PFSK-1 (cell line): ENCODE results near the gene SCAF4.

Experiments used
- FOXP2 ChIP-seq: optimal IDR thresholded peaks from 2 replicates; pipeline ENCODE3; 2011; ENCODE audit warnings: borderline replicate concordance, control low read depth, inconsistent platforms; ENCODE audit not compliant: insufficient read depth; ENCODE audit errors: extremely low read length, extremely low read depth
- POLR2AphosphoS5 ChIP-seq: IDR thresholded peaks from 2 replicates; pipeline ENCODE4 v1.6.1; 2012; ENCODE audit warnings: low read depth, mild to moderate bottlenecking, control low read depth, low read length, moderate library complexity
- SIN3A ChIP-seq: IDR thresholded peaks from 2 replicates; pipeline ENCODE4 v1.6.1; 2012; ENCODE audit warnings: mild to moderate bottlenecking, low read length, moderate library complexity, borderline replicate concordance; ENCODE audit not compliant: insufficient read depth
- TAF1 ChIP-seq: IDR thresholded peaks from 2 replicates; pipeline ENCODE4 v1.6.1; 2012; ENCODE audit warnings: low read length, control low read depth, borderline replicate concordance; ENCODE audit not compliant: insufficient read depth
- TF ChIP-seq, protein P1 (sequence below), 2 experiments: IDR thresholded peaks; 2 replicates each; pipeline versions ENCODE4 v1.6.1 to v1.8.0; 2011 to 2012; ENCODE audit warnings: low read depth in 2 of 2, low read length in 2 of 2, control low read depth in 1 of 2, inconsistent platforms in 1 of 2, mild to moderate bottlenecking in 1 of 2, moderate library complexity in 1 of 2; ENCODE audit not compliant: insufficient read depth in 1 of 2

DNA sequence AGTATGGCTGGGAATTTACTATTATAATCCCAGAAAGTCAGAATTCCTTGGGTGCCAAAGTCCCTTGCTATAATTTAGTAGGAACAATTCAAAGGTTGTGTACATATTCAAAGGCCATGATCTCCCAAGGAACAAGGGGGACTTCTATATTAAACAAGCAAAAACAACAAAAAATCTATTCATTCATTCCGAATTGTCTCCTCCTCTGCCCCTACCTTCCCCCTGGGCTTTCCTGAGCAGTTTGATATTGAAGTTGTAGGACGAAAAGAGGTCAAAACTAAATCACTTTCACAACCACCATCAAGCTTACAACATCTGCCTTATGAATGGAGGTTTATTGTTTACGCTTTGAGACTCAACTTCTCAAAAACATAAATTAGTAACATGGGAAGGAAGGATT, 107.7 kb downstream of the SCAF4 start:
- TF ChIP-seq TAF1 (no peak), POLR2AphosphoS5 (no peak), SIN3A (no peak), FOXP2 (no peak)
- TF ChIP-seq, protein P1, sequence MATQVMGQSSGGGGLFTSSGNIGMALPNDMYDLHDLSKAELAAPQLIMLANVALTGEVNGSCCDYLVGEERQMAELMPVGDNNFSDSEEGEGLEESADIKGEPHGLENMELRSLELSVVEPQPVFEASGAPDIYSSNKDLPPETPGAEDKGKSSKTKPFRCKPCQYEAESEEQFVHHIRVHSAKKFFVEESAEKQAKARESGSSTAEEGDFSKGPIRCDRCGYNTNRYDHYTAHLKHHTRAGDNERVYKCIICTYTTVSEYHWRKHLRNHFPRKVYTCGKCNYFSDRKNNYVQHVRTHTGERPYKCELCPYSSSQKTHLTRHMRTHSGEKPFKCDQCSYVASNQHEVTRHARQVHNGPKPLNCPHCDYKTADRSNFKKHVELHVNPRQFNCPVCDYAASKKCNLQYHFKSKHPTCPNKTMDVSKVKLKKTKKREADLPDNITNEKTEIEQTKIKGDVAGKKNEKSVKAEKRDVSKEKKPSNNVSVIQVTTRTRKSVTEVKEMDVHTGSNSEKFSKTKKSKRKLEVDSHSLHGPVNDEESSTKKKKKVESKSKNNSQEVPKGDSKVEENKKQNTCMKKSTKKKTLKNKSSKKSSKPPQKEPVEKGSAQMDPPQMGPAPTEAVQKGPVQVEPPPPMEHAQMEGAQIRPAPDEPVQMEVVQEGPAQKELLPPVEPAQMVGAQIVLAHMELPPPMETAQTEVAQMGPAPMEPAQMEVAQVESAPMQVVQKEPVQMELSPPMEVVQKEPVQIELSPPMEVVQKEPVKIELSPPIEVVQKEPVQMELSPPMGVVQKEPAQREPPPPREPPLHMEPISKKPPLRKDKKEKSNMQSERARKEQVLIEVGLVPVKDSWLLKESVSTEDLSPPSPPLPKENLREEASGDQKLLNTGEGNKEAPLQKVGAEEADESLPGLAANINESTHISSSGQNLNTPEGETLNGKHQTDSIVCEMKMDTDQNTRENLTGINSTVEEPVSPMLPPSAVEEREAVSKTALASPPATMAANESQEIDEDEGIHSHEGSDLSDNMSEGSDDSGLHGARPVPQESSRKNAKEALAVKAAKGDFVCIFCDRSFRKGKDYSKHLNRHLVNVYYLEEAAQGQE (IDR thresholded peaks at IDR 0.05; ENCODE audit: insufficient read depth in 1 of 2, low read depth in 2 of 2, low read length in 2 of 2) = no peak
